PC-9 (cell line): ENCODE measurements around the gene CYP27C1. TPM values are rescaled to one million over a fixed set of nuclear protein-coding genes. Genes with fewer than 3 reads are reported as not detected.

Source experiments
- BruUV-seq: library from RNA; stranded (reverse); fragments of 400-500 nt; replicated peaks from 2 replicates; lab custom pipeline; 2021; lab: Mats Ljungman, UMichigan
- CTCF ChIA-PET: fragments of 300-600 bp; sonication (Branson Sonifier 250); formaldehyde crosslinking; loops from one replicate; lab custom pipeline; 2022; ENCODE audit warnings: antibody characterized with exemption; lab: Charles Lee
- POLR2A ChIA-PET: fragments of 300-600 bp; sonication (Branson Sonifier 250); formaldehyde crosslinking; loops from one replicate; lab custom pipeline; 2022; ENCODE audit warnings: antibody characterized with exemption; ENCODE audit not compliant: unreplicated experiment; lab: Charles Lee
- DNase-seq, 2 experiments: peaks; one replicate each; pipeline versions ENCODE4 v3.0.0 to v3.0.0-alpha.2; 2015 to 2022; ENCODE audit warnings: mixed read lengths in 1 of 2
- H2AFZ ChIP-seq: fragments of 200-600 bp; sonication (generic); 2 replicates; pipeline ENCODE4 v1.8.1; 2017; ENCODE audit warnings: antibody characterized with exemption
- H3F3A ChIP-seq: fragments of 200-600 bp; sonication (generic); 2 replicates; pipeline ENCODE4 v1.8.1; 2017; ENCODE audit warnings: antibody characterized with exemption, mild to moderate bottlenecking, low read depth; ENCODE audit not compliant: insufficient read depth
- H3K27ac ChIP-seq: fragments of 200-600 bp; sonication (generic); 2 replicates; pipeline ENCODE4 v1.6.1; 2016; ENCODE audit warnings: mixed run types
- H3K27me3 ChIP-seq: fragments of 200-600 bp; sonication (generic); 2 replicates; pipeline ENCODE4 v1.6.1; 2016; ENCODE audit warnings: low read depth, mixed run types; ENCODE audit not compliant: insufficient read depth
- H3K36me3 ChIP-seq: fragments of 200-600 bp; sonication (generic); 2 replicates; pipeline ENCODE4 v1.6.1; 2016; ENCODE audit warnings: low read depth, mixed run types
- H3K4me1 ChIP-seq: fragments of 200-600 bp; sonication (generic); replicated peaks from 2 replicates; pipeline ENCODE4 v1.6.1; 2016; ENCODE audit warnings: mixed run types; ENCODE audit not compliant: insufficient read depth
- H3K4me2 ChIP-seq: fragments of 200-600 bp; sonication (generic); 2 replicates; pipeline ENCODE4 v1.6.1; 2017; ENCODE audit warnings: mixed run types
- H3K4me3 ChIP-seq: fragments of 200-600 bp; sonication (generic); 2 replicates; pipeline ENCODE4 v1.6.1; 2016; ENCODE audit warnings: mixed run types
- H3K79me2 ChIP-seq: fragments of 200-600 bp; sonication (generic); 2 replicates; pipeline ENCODE4 v1.6.1; 2017; ENCODE audit warnings: low read depth, mixed run types
- H3K9me2 ChIP-seq: fragments of 200-600 bp; sonication (generic); 2 replicates; pipeline ENCODE4 v1.8.1; 2017; ENCODE audit warnings: mild to moderate bottlenecking; ENCODE audit not compliant: insufficient read depth
- H3K9me3 ChIP-seq: fragments of 200-600 bp; sonication (generic); 2 replicates; pipeline ENCODE4 v1.8.1; 2016; ENCODE audit warnings: low read depth; ENCODE audit not compliant: insufficient read depth
- H4K20me1 ChIP-seq: fragments of 200-600 bp; sonication (generic); 2 replicates; pipeline ENCODE4 v1.8.1; 2017; ENCODE audit not compliant: insufficient read depth
- EZH2 ChIP-seq: fragments of 200-600 bp; sonication (generic); IDR thresholded peaks from 2 replicates; pipeline ENCODE4 v1.8.0; 2017; ENCODE audit warnings: antibody characterized with exemption, low read depth
- intact Hi-C: fragments of 100-400 bp; cut with micrococcal nuclease; formaldehyde crosslinking; loops from one replicate; pipeline ENCODE4 v1.10.0; 2022; ENCODE audit not compliant: unreplicated experiment
- total RNA-seq: library from RNA; stranded (reverse); gene quantifications from 2 replicates; pipeline ENCODE4 v1.2.3, GENCODE V29; 2021
- TF ChIP-seq, protein P1 (sequence below): fragments of 200-600 bp; sonication (generic); conservative IDR thresholded peaks from 2 replicates; pipeline ENCODE4 v1.6.1; 2017; ENCODE audit warnings: mixed run types, antibody characterized with exemption, mild to moderate bottlenecking, moderate library complexity

The CYP27C1 gene
- total RNA-seq, 1 experiment from 2014 or later, result 0.94 TPM

DNA sequence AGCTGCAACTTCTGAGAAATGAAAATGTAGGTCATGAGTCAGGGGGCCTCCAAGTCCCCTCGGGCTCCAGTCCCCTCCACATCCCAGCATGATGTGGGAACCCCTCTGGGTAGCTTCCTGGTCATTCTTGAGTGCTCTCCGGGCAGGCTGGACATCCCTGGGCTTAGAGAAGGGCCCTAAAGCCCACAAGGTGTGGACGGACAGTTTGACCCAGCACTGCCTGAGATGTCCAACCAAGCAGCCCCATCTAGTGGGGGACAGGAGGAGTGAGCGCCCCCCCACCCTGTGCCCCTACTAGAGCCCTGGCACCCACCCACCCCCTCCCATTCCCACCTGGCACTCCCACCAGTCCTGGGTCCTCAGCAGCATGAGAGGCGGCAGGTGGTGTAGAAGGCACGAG lies 46.0 kb downstream of the CYP27C1 start:
- no peaks in the 10 kb centered on the region for H3K79me2 ChIP-seq
- no peak overlapping the region for H3K4me3 ChIP-seq
- TF ChIP-seq, protein P1, sequence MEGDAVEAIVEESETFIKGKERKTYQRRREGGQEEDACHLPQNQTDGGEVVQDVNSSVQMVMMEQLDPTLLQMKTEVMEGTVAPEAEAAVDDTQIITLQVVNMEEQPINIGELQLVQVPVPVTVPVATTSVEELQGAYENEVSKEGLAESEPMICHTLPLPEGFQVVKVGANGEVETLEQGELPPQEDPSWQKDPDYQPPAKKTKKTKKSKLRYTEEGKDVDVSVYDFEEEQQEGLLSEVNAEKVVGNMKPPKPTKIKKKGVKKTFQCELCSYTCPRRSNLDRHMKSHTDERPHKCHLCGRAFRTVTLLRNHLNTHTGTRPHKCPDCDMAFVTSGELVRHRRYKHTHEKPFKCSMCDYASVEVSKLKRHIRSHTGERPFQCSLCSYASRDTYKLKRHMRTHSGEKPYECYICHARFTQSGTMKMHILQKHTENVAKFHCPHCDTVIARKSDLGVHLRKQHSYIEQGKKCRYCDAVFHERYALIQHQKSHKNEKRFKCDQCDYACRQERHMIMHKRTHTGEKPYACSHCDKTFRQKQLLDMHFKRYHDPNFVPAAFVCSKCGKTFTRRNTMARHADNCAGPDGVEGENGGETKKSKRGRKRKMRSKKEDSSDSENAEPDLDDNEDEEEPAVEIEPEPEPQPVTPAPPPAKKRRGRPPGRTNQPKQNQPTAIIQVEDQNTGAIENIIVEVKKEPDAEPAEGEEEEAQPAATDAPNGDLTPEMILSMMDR, result peak; percentile 70
- TF ChIP-seq EZH2, result no peak
- no peaks in the 10 kb centered on the region for H3K9me3 ChIP-seq
- no peaks in the 10 kb centered on the region for H3K9me2 ChIP-seq
- peaks cover 30% of the 10 kb centered on the region; the same call in 1 of the 2 replicates for H3F3A ChIP-seq
- H4K20me1 ChIP-seq, result no peaks in the 10 kb centered on the region
- H3K4me1 ChIP-seq, result peaks cover 24% of the 10 kb centered on the region
- no peak overlapping the region for H3K27ac ChIP-seq
- H3K4me2 ChIP-seq, result no peak overlapping the region
- no peaks in the 10 kb centered on the region for H3K36me3 ChIP-seq
- no peak overlapping the region for H2AFZ ChIP-seq
- no TSS peak for BruUV-seq
- ChIA-PET POLR2A (no interaction called here), CTCF (interaction anchor here (0.6 to 1.2 kb wide), 2 partner anchors 106 to 119 kb away, joined by 3 to 4 read pairs; no protein-coding TSS in a partner anchor)
- DNase-seq, result peak; percentile 47 to 48
- intact Hi-C loops, result loop anchor here (1.0 to 5.0 kb wide), 2 partner anchors 106 to 202 kb away; no protein-coding TSS in a partner anchor
- H3K27me3 ChIP-seq, result no peaks in the 10 kb centered on the region

DNA sequence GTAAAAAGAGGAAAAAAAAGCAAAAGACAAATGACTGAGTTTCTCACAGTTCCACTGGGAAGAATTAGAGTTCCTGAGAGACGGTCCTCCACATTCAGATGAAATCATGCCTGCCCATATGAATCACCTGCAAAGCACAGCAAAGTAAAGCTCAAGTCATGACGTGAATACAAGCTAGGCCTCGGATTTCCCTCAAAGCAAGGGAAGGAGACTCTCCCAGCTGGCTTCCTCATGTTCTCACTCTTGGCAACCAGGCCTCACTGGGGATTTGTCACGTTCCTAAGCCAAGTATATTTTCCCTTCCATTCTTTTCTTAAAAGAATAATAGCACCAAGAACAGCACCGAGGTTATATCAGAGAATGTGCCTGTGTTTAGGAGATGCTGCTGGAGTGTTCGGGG lies 47.0 kb downstream of the CYP27C1 start:
- no peak overlapping the region for H2AFZ ChIP-seq

DNA sequence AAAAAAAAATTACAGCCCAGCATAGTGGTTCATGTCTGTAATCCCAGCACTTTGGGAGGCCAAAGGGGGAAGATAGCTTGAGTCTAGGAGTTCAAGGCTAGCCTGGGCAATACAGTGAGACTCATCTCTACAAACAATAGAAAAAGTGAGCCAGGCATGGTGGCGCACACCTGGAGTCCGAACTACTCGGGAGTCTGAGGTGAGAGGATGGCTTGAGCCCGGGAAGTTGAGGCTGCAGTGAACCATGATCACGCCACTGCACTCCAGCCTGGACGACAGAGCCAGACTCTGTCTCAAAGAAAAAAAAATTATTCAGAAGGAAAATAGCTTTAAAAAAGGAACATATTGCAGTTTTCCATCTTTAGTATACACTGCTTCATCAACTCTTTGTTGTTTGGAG lies 47.8 kb downstream of the CYP27C1 start:
- no peaks in the 10 kb centered on the region for H4K20me1 ChIP-seq
- no peak overlapping the region for H3K4me2 ChIP-seq
- CTCF ChIA-PET, result no interaction called here
- H3K9me3 ChIP-seq, result no peaks in the 10 kb centered on the region
- peaks cover 38% of the 10 kb centered on the region; the same call in 1 of the 2 replicates for H3F3A ChIP-seq
- H3K4me3 ChIP-seq, result no peak overlapping the region
- H3K27ac ChIP-seq, result no peak overlapping the region
- BruUV-seq, result no TSS peak
- H3K9me2 ChIP-seq, result no peaks in the 10 kb centered on the region
- DNase-seq, result no peak
- POLR2A ChIA-PET, result interaction anchor here (0.6 kb wide), 1 partner anchor 27 kb away, joined by 5 read pairs; no protein-coding TSS in a partner anchor
- no peaks in the 10 kb centered on the region for H3K79me2 ChIP-seq
- no peak overlapping the region for H2AFZ ChIP-seq
- no peak for TF ChIP-seq EZH2
- TF ChIP-seq, protein P1, result no peak
- H3K4me1 ChIP-seq, result peaks cover 36% of the 10 kb centered on the region
- intact Hi-C loops, result loop anchor here (5.0 kb wide), 1 partner anchor 200 kb away; no protein-coding TSS in a partner anchor
- no peaks in the 10 kb centered on the region for H3K36me3 ChIP-seq
- no peaks in the 10 kb centered on the region for H3K27me3 ChIP-seq

More for the DNA sequence above, 47.0 kb downstream of the CYP27C1 start:
- Histone ChIP-seq H3K79me2 (no peaks in the 10 kb centered on the region), H3K9me3 (no peaks in the 10 kb centered on the region), H3K27me3 (no peaks in the 10 kb centered on the region), H3K4me3 (no peak overlapping the region), H4K20me1 (no peaks in the 10 kb centered on the region), H3K36me3 (no peaks in the 10 kb centered on the region), H3K27ac (no peak overlapping the region), H3K4me1 (peaks cover 29% of the 10 kb centered on the region), H3F3A (peaks cover 32% of the 10 kb centered on the region; the same call in 1 of the 2 replicates), H3K4me2 (no peak overlapping the region), H3K9me2 (no peaks in the 10 kb centered on the region)
- POLR2A ChIA-PET, result interaction anchor here (0.5 to 0.8 kb wide), 2 partner anchors 225 to 823 kb away, joined by 3 to 5 read pairs; no protein-coding TSS in a partner anchor
- TF ChIP-seq, protein P1, result no peak
- TF ChIP-seq EZH2, result no peak
- BruUV-seq, result no TSS peak
- intact Hi-C loops, result loop anchor here (5.0 kb wide), 1 partner anchor 201 kb away; no protein-coding TSS in a partner anchor
- DNase-seq, result no peak
- CTCF ChIA-PET, result interaction anchor here (0.6 kb wide), 1 partner anchor 131 kb away, joined by 4 read pairs; no protein-coding TSS in a partner anchor
